CD14-positive monocyte (primary cell): ENCODE measurements around the gene THEMIS. TPM values are rescaled to one million over a fixed set of nuclear protein-coding genes. Genes with fewer than 3 reads are reported as not detected.

Experiments used
- DNase-seq, 3 donors: peaks; one replicate each; pipeline ENCODE4 v3.0.0-alpha.2; 2011 to 2022
- H2AFZ ChIP-seq: 2 replicates; pipeline ENCODE4 v1.6.0; 2012; ENCODE audit warnings: mild to moderate bottlenecking, low read depth, low read length, inconsistent platforms; ENCODE audit not compliant: insufficient read depth, poor library complexity, severe bottlenecking
- H3K27ac ChIP-seq, 2 donors: 1 replicate in 1 of 2; 2 replicates in 1 of 2; pipeline ENCODE4 v1.5.1; 2012 to 2013; ENCODE audit warnings: low read length in 2 of 2, control low read depth in 1 of 2, inconsistent platforms in 1 of 2, low read depth in 1 of 2, mild to moderate bottlenecking in 1 of 2
- H3K27me3 ChIP-seq, 2 donors: one replicate each; pipeline versions ENCODE4 v1.6.0 to v1.6.1; 2011 to 2013; ENCODE audit warnings: low read length in 2 of 2; ENCODE audit not compliant: control insufficient read depth in 2 of 2, insufficient read depth in 2 of 2
- H3K36me3 ChIP-seq, 2 donors: replicated peaks in 1 of 2; 1 replicate in 1 of 2; 2 replicates in 1 of 2; pipeline versions ENCODE4 v1.5.1 to v1.6.1; 2012 to 2013; ENCODE audit warnings: low read length in 2 of 2, control low read depth in 1 of 2, inconsistent platforms in 1 of 2, mild to moderate bottlenecking in 1 of 2; ENCODE audit not compliant: insufficient read depth in 2 of 2, control insufficient read depth in 1 of 2
- H3K4me1 ChIP-seq, 2 donors: 1 replicate in 1 of 2; 2 replicates in 1 of 2; pipeline versions ENCODE4 v1.5.1 to v1.6.1; 2012 to 2013; ENCODE audit warnings: low read length in 2 of 2, control low read depth in 1 of 2, inconsistent platforms in 1 of 2, mild to moderate bottlenecking in 1 of 2, moderate library complexity in 1 of 2; ENCODE audit not compliant: insufficient read depth in 2 of 2, control insufficient read depth in 1 of 2
- H3K4me2 ChIP-seq: replicated peaks from 2 replicates; pipeline ENCODE3; 2012; ENCODE audit warnings: low read length, moderate library complexity, mild to moderate bottlenecking; ENCODE audit not compliant: poor library complexity, severe bottlenecking; ENCODE audit errors: extremely low read depth
- H3K4me3 ChIP-seq, 3 experiments: fragments of 200-600 bp in 1 of 3; sonication (generic) in 1 of 3; replicated peaks in 1 of 3; 1 replicate in 2 of 3; 2 replicates in 1 of 3; pipeline ENCODE4 v1.5.1; 2011 to 2013; ENCODE audit warnings: low read length in 3 of 3, mild to moderate bottlenecking in 3 of 3, control low read depth in 2 of 3, low read depth in 2 of 3, inconsistent platforms in 1 of 3, moderate library complexity in 1 of 3
- H3K79me2 ChIP-seq: 2 replicates; pipeline ENCODE4 v1.6.0; 2012; ENCODE audit warnings: mild to moderate bottlenecking, control low read depth, inconsistent platforms, low read length, moderate library complexity; ENCODE audit not compliant: insufficient read depth
- H3K9ac ChIP-seq: 2 replicates; pipeline ENCODE4 v1.6.0; 2017; ENCODE audit warnings: low read length, mild to moderate bottlenecking; ENCODE audit not compliant: insufficient read depth, poor library complexity, severe bottlenecking
- H3K9me3 ChIP-seq, 2 donors: replicated peaks in 1 of 2; 1 replicate in 1 of 2; 2 replicates in 1 of 2; pipeline versions ENCODE4 v1.5.1 to v1.6.1; 2012 to 2013; ENCODE audit warnings: low read length in 2 of 2, control low read depth in 1 of 2; ENCODE audit not compliant: control insufficient read depth in 1 of 2, insufficient read depth in 1 of 2
- H4K20me1 ChIP-seq: 2 replicates; pipeline ENCODE4 v1.6.0; 2012; ENCODE audit warnings: mild to moderate bottlenecking, low read length, control low read depth, moderate library complexity; ENCODE audit not compliant: insufficient read depth
- H3K27ac Mint-ChIP-seq, 7 donors: one replicate each; pipeline ENCODE4 v1.8.0; 2020; ENCODE audit warnings: mild to moderate bottlenecking in 7 of 7, mixed read lengths in 7 of 7, moderate library complexity in 6 of 7, inconsistent platforms in 2 of 7
- H3K27me3 Mint-ChIP-seq, 3 donors: one replicate each; pipeline ENCODE4 v1.8.0; 2021 to 2022; ENCODE audit warnings: low read depth in 3 of 3, mild to moderate bottlenecking in 3 of 3, mixed read lengths in 3 of 3, moderate library complexity in 3 of 3, inconsistent platforms in 1 of 3
- H3K36me3 Mint-ChIP-seq, 2 donors: one replicate each; pipeline ENCODE4 v1.8.0; 2020; ENCODE audit warnings: mixed read lengths in 2 of 2, inconsistent platforms in 1 of 2, mild to moderate bottlenecking in 1 of 2
- H3K4me1 Mint-ChIP-seq: one replicate; pipeline ENCODE4 v1.8.0; 2020; ENCODE audit warnings: mild to moderate bottlenecking, mixed read lengths
- H3K4me3 Mint-ChIP-seq, 2 donors: one replicate each; pipeline ENCODE4 v1.8.0; 2020; ENCODE audit warnings: mild to moderate bottlenecking in 2 of 2, mixed read lengths in 2 of 2, moderate library complexity in 1 of 2
- H3K9me3 Mint-ChIP-seq, 7 donors: one replicate each; pipeline ENCODE4 v1.8.0; 2020 to 2022; ENCODE audit warnings: mixed read lengths in 7 of 7, mild to moderate bottlenecking in 6 of 7, moderate library complexity in 6 of 7, inconsistent platforms in 2 of 7
- CTCF ChIP-seq: fragments of 200-600 bp; IDR thresholded peaks from one replicate; pipeline ENCODE4 v1.8.0; 2022; ENCODE audit warnings: antibody characterized with exemption, mild to moderate bottlenecking
- WGBS: methylation state at CpG from one replicate; pipeline ENCODE4 v1.1.5; 2013; ENCODE audit warnings: missing lambda C conversion rate; ENCODE audit not compliant: insufficient coverage; 5-methylcytosine and 5-hydroxymethylcytosine counted together
- intact Hi-C, 2 donors: fragments of 100-400 bp; cut with micrococcal nuclease; formaldehyde crosslinking; loops; one replicate each; pipeline versions ENCODE4 v1.15.0 to v1.15.1; 2023
- polyA plus RNA-seq, 3 donors: library from polyadenylated mRNA; depleted of rRNA in 1 of 3; unstranded in 2 of 3; stranded (reverse) in 1 of 3; fragments of 300-500 nt in 2 of 3; fragments of >200 nt in 1 of 3; fragmentation: Illumina TruSeq in 2 of 3; gene quantifications; 1 replicate in 2 of 3; 2 replicates in 1 of 3; pipeline ENCODE4 v1.2.3, GENCODE V29; 2012 to 2021

The THEMIS gene
- polyA plus RNA-seq, 3 donors, result 0.13 to 0.16 TPM; not detected in 1

GRCh38 chr6:127868338-127868737 lies 32.5 kb downstream of the THEMIS start:
- intact Hi-C loops, result no loop called here
- H3K27ac Mint-ChIP-seq, result no peak overlapping the region
- H3K27ac ChIP-seq, result no peak overlapping the region
- H3K4me3 ChIP-seq, result no peak overlapping the region
- H3K9ac ChIP-seq, result no peak overlapping the region
- H3K4me1 ChIP-seq, result no peaks in the 10 kb centered on the region
- no peaks in the 10 kb centered on the region for H4K20me1 ChIP-seq
- H3K9me3 Mint-ChIP-seq, result peaks cover 0 to 5% (median 2%) of the 10 kb centered on the region in 7 donors
- no peaks in the 10 kb centered on the region for H3K27me3 ChIP-seq
- H3K9me3 ChIP-seq, result peaks cover 0 to 2% of the 10 kb centered on the region in 2 donors
- H3K36me3 Mint-ChIP-seq, result no peaks in the 10 kb centered on the region
- H3K4me1 Mint-ChIP-seq, result no peaks in the 10 kb centered on the region
- H3K79me2 ChIP-seq, result no peaks in the 10 kb centered on the region
- no peak for DNase-seq
- no peak overlapping the region for H3K4me2 ChIP-seq
- TF ChIP-seq CTCF, result no peak
- WGBS, result no CpG with 5 or more reads among the region's 1 CpG
- H3K36me3 ChIP-seq, result no peaks in the 10 kb centered on the region
- H3K27me3 Mint-ChIP-seq, result no peaks in the 10 kb centered on the region
- no peak overlapping the region for H3K4me3 Mint-ChIP-seq
- H2AFZ ChIP-seq, result no peak overlapping the region

- H4K20me1 ChIP-seq, result no peaks in the 10 kb centered on the region
- H3K27me3 Mint-ChIP-seq, result no peaks in the 10 kb centered on the region
- no peaks in the 10 kb centered on the region for H3K27me3 ChIP-seq
- no peak overlapping the region for H3K27ac Mint-ChIP-seq
- no peaks in the 10 kb centered on the region for H3K9me3 ChIP-seq
- H3K9ac ChIP-seq, result no peak overlapping the region
- H3K4me1 Mint-ChIP-seq, result no peaks in the 10 kb centered on the region
- no peak for DNase-seq
- H3K27ac ChIP-seq, result no peak overlapping the region
- no peak for TF ChIP-seq CTCF
- no peak overlapping the region for H3K4me3 ChIP-seq
- no peaks in the 10 kb centered on the region for H3K36me3 ChIP-seq
- intact Hi-C loops, result no loop called here
- no peaks in the 10 kb centered on the region for H3K79me2 ChIP-seq
- H3K9me3 Mint-ChIP-seq, result peaks cover 0 to 2% (median 0%) of the 10 kb centered on the region in 7 donors
- H3K4me2 ChIP-seq, result no peak overlapping the region
- H3K4me1 ChIP-seq, result no peaks in the 10 kb centered on the region
- H3K4me3 Mint-ChIP-seq, result no peak overlapping the region
- H2AFZ ChIP-seq, result no peak overlapping the region
- H3K36me3 Mint-ChIP-seq, result no peaks in the 10 kb centered on the region
Observed at GRCh38 chr6:127866766-127867165, 34.1 kb downstream of the THEMIS start.
